DMS53 treated with DMSO at 0.1 percent for 48 hours (cell line): ENCODE results near the gene RAB40C.

Experiments
- DNase-seq: peaks from one replicate; lab custom pipeline; 2025; ENCODE audit not compliant: unreplicated experiment; lab: John Stamatoyannopoulos, UW

Gene RAB40C

GRCh38 chr16:559021-559380 is 30.9 kb upstream of the RAB40C start:
- no peak for DNase-seq

- DNase-seq: no peak
These were observed 30.3 kb upstream of the RAB40C start for GRCh38 chr16:559411-560203.

GRCh38 chr16:560204-560700 is 29.6 kb upstream of the RAB40C start, which contains the start of gene PRR35:
Gene PRR35 (plus strand): TSS chr16:560394. CDS start chr16:563295, 2,901 bp downstream.
- DNase-seq: no peak

- no peak for DNase-seq
These were observed 29.0 kb upstream of the RAB40C start for GRCh38 chr16:560701-561412.

- DNase-seq: no peak
These were observed 28.5 kb upstream of the RAB40C start for GRCh38 chr16:561413-561794.

GRCh38 chr16:561957-562938 is 27.6 kb upstream of the RAB40C start:
- no peak for DNase-seq

- DNase-seq: no peak
These were observed 26.7 kb upstream of the RAB40C start for GRCh38 chr16:563072-563644.

- no peak for DNase-seq
These were observed 25.0 kb upstream of the RAB40C start for GRCh38 chr16:564690-565418.

- DNase-seq: no peak
These were observed 24.2 kb upstream of the RAB40C start for GRCh38 chr16:565419-566330.

GRCh38 chr16:566475-567372 is 23.1 kb upstream of the RAB40C start, which contains the start of gene NHLRC4:
Gene NHLRC4 (plus strand): TSS chr16:567005. CDS start chr16:568048, 1,043 bp downstream.
- peak; percentile 41 for DNase-seq

GRCh38 chr16:567373-568256 is 22.3 kb upstream of the RAB40C start:
- DNase-seq: no peak

GRCh38 chr16:568401-569258 is 21.2 kb upstream of the RAB40C start:
- DNase-seq: no peak

- no peak for DNase-seq
These were observed 20.2 kb upstream of the RAB40C start, which contains the start of gene PIGQ for GRCh38 chr16:569445-570254. Gene PIGQ (plus strand): TSS chr16:569968. CDS start chr16:574075, 4,107 bp downstream.

GRCh38 chr16:572865-573650 is 16.8 kb upstream of the RAB40C start:
- no peak for DNase-seq
